Thyroid gland (tissue), 4 donors: ENCODE results near the gene PCNT.

ENCODE experiments used
- POLR2A ChIP-seq, 2 donors: fragments of 450-650 bp; IDR thresholded peaks; one replicate each; pipeline ENCODE4 v1.6.1; 2017; ENCODE audit warnings: antibody characterized with exemption in 2 of 2, mild to moderate bottlenecking in 2 of 2, moderate library complexity in 1 of 2
- TF ChIP-seq, protein P1 (sequence below), 6 experiments: fragments of 200-600 bp in 3 of 6; fragments of 450-650 bp in 3 of 6; sonication (generic) in 3 of 6; IDR thresholded peaks; one replicate each; pipeline ENCODE4 v1.5.1; 2016 to 2019; ENCODE audit warnings: antibody characterized with exemption in 6 of 6, mild to moderate bottlenecking in 2 of 6, inconsistent platforms in 1 of 6, moderate library complexity in 1 of 6

DNA sequence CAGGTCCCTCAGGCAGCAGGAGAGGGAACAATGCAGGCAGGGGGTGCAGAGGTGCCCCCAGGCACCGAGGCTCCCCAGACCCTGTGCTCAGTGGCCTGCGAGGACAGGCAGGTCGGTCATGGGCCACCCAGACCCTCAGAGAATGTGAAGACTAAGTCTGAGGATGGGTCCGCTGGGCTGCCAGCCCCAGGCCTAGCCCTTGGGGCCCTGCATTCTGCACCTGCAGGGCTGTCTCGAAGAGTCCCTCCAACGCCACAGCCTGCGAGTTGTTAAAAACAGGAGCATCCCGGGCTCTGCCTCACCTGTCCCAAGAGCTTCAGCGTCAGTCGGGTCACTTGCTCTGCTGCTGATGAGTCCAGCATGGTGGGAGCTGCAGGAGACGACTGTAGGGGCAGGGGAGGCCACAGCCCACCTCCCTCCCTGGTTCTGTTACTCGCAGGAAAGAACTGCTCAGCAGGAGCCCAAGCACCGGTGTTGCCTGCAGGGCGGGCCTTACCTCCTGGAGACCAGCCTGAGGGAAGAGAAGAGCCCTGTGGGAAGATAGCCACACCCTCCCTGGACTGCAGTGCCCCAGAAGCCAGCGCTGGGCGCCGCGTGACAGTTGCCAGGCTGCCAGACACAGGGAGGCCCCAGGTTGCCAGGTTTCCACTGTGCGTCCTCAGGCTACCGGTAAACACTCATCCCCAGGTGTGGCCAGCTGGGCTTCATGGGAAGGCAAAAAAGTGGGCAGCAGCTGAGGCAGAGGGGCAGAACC lies 6.1 kb upstream of the PCNT start:
- TF ChIP-seq, protein P1, sequence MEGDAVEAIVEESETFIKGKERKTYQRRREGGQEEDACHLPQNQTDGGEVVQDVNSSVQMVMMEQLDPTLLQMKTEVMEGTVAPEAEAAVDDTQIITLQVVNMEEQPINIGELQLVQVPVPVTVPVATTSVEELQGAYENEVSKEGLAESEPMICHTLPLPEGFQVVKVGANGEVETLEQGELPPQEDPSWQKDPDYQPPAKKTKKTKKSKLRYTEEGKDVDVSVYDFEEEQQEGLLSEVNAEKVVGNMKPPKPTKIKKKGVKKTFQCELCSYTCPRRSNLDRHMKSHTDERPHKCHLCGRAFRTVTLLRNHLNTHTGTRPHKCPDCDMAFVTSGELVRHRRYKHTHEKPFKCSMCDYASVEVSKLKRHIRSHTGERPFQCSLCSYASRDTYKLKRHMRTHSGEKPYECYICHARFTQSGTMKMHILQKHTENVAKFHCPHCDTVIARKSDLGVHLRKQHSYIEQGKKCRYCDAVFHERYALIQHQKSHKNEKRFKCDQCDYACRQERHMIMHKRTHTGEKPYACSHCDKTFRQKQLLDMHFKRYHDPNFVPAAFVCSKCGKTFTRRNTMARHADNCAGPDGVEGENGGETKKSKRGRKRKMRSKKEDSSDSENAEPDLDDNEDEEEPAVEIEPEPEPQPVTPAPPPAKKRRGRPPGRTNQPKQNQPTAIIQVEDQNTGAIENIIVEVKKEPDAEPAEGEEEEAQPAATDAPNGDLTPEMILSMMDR (IDR thresholded peaks at IDR 0.05): no peak
- no peak for TF ChIP-seq POLR2A (IDR thresholded peaks at IDR 0.05)
